GM23338 (cell line): Measurements from ENCODE around the gene BPIFB2. TPM values are rescaled to one million over a fixed set of nuclear protein-coding genes. Genes with fewer than 3 reads are reported as not detected.

Experiments used
- ATAC-seq: fragments of 200-7000 bp; cut with Tn5 transposase; 3 replicates; pipeline ENCODE4 v1.9.1; 2020
- DNase-seq: peaks from one replicate; pipeline ENCODE4 v3.0.0-alpha.2; 2015; ENCODE audit warnings: low spot score
- H2AFZ ChIP-seq: fragments of 200-600 bp; sonication (generic); 2 replicates; pipeline ENCODE4 v1.8.0; 2016; ENCODE audit warnings: antibody characterized with exemption, mild to moderate bottlenecking, moderate library complexity
- H3F3A ChIP-seq: fragments of 200-600 bp; sonication (generic); replicated peaks from 2 replicates; pipeline ENCODE4 v1.8.0; 2017; ENCODE audit warnings: antibody characterized with exemption, mixed run types, low read depth
- H3K27ac ChIP-seq: fragments of 200-600 bp; sonication (generic); 2 replicates; pipeline ENCODE4 v1.6.1; 2016; ENCODE audit warnings: low read depth
- H3K27me3 ChIP-seq: fragments of 200-600 bp; sonication (generic); 2 replicates; pipeline ENCODE4 v1.8.0; 2016; ENCODE audit warnings: mild to moderate bottlenecking, mixed run types, moderate library complexity; ENCODE audit not compliant: insufficient read depth
- H3K36me3 ChIP-seq: fragments of 200-600 bp; sonication (generic); 2 replicates; pipeline ENCODE4 v1.8.0; 2016; ENCODE audit warnings: mild to moderate bottlenecking; ENCODE audit not compliant: insufficient read depth
- H3K4me1 ChIP-seq: fragments of 200-600 bp; sonication (generic); 2 replicates; pipeline ENCODE4 v1.8.0; 2016; ENCODE audit warnings: mild to moderate bottlenecking, moderate library complexity; ENCODE audit not compliant: insufficient read depth
- H3K4me2 ChIP-seq: fragments of 200-600 bp; sonication (generic); 2 replicates; pipeline ENCODE4 v1.7.1; 2017; ENCODE audit warnings: mixed run types
- H3K4me3 ChIP-seq: fragments of 200-600 bp; sonication (generic); 2 replicates; pipeline ENCODE4 v1.6.1; 2016; ENCODE audit warnings: mixed run types
- H3K79me2 ChIP-seq: fragments of 200-600 bp; sonication (generic); replicated peaks from 2 replicates; pipeline ENCODE4 v1.8.0; 2017; ENCODE audit warnings: mild to moderate bottlenecking; ENCODE audit not compliant: insufficient read depth
- H3K9me2 ChIP-seq: fragments of 200-600 bp; sonication (generic); 2 replicates; pipeline ENCODE4 v1.8.0; 2017; ENCODE audit not compliant: insufficient read depth
- H4K20me1 ChIP-seq: fragments of 200-600 bp; sonication (generic); replicated peaks from 2 replicates; pipeline ENCODE4 v1.8.0; 2017; ENCODE audit warnings: mild to moderate bottlenecking; ENCODE audit not compliant: insufficient read depth
- H3K27ac Mint-ChIP-seq: 2 replicates; pipeline ENCODE4 v1.8.0; 2020; ENCODE audit warnings: inconsistent platforms, mild to moderate bottlenecking, moderate library complexity, mixed read lengths
- H3K27me3 Mint-ChIP-seq: 3 replicates; pipeline ENCODE4 v1.8.0; 2022; ENCODE audit warnings: low read depth, mild to moderate bottlenecking, moderate library complexity, mixed read lengths, inconsistent platforms; ENCODE audit not compliant: insufficient read depth, poor library complexity
- H3K36me3 Mint-ChIP-seq: 3 replicates; pipeline ENCODE4 v1.8.0; 2021; ENCODE audit warnings: low read depth, mild to moderate bottlenecking, inconsistent platforms, moderate library complexity, mixed read lengths
- H3K4me1 Mint-ChIP-seq: 3 replicates; pipeline ENCODE4 v1.8.0; 2020; ENCODE audit warnings: mild to moderate bottlenecking, inconsistent platforms, mixed read lengths
- H3K4me3 Mint-ChIP-seq: 3 replicates; pipeline ENCODE4 v1.8.0; 2021; ENCODE audit warnings: moderate library complexity, mild to moderate bottlenecking, inconsistent platforms, mixed read lengths
- H3K9me3 Mint-ChIP-seq: 3 replicates; pipeline ENCODE4 v1.8.0; 2020; ENCODE audit warnings: moderate library complexity, mild to moderate bottlenecking, inconsistent platforms, mixed read lengths
- CTCF ChIP-seq, 2 experiments: fragments of 200-600 bp in 1 of 2; sonication (generic) in 1 of 2; conservative IDR thresholded peaks; 2 replicates each; pipeline versions ENCODE4 v1.5.1 to v1.6.1; 2016 to 2017; ENCODE audit warnings: antibody characterized with exemption in 2 of 2, low read depth in 2 of 2, mild to moderate bottlenecking in 2 of 2, moderate library complexity in 1 of 2
- EZH2phosphoT487 ChIP-seq: fragments of 200-600 bp; sonication (generic); IDR thresholded peaks from one replicate; pipeline ENCODE4 v1.8.1; 2018; ENCODE audit warnings: antibody characterized with exemption; ENCODE audit not compliant: unreplicated experiment
- JUNB ChIP-seq: IDR thresholded peaks from one replicate; pipeline ENCODE4 v1.6.1; 2016; ENCODE audit warnings: antibody characterized with exemption; ENCODE audit not compliant: unreplicated experiment
- POLR2AphosphoS5 ChIP-seq: IDR thresholded peaks from 2 replicates; pipeline ENCODE4 v1.6.1; 2016; ENCODE audit warnings: antibody characterized with exemption, low read depth
- polyA plus RNA-seq: library from polyadenylated mRNA; unstranded; fragments of >200 nt; fragmentation: Nextera tagmentation; extraction: Ambion mirVana; gene quantifications from 2 replicates; pipeline ENCODE4 v1.2.1, GENCODE V29; 2016
- total RNA-seq: library from RNA; depleted of rRNA; stranded (reverse); fragments of >200 nt; shearing (Covaris generic); gene quantifications from 2 replicates; pipeline ENCODE4 v1.2.3, GENCODE V29; 2014

Gene BPIFB2
- total and polyA plus RNA-seq, 2 experiments from 2014 or later: not detected

GRCh38 chr20:33051333-33051732 is 43.8 kb downstream of the BPIFB2 start:
- no peaks in the 10 kb centered on the region for H3K27me3 ChIP-seq
- no peak overlapping the region for H3K27ac Mint-ChIP-seq
- no peaks in the 10 kb centered on the region for H3K4me1 ChIP-seq
- H3K4me2 ChIP-seq: no peak overlapping the region
- H3K4me3 ChIP-seq: no peak overlapping the region
- no peaks in the 10 kb centered on the region for H3K36me3 ChIP-seq
- TF ChIP-seq CTCF (conservative IDR thresholded peaks at IDR 0.05; ENCODE audit: low read depth in 2 of 2) (no peak), EZH2phosphoT487 (no peak), POLR2AphosphoS5 (no peak), JUNB (no peak)
- peaks cover 6% of the 10 kb centered on the region; the same call in 1 of the 3 replicates for H3K4me1 Mint-ChIP-seq
- no peaks in the 10 kb centered on the region for H3K9me2 ChIP-seq
- no peak overlapping the region for H3K4me3 Mint-ChIP-seq
- H4K20me1 ChIP-seq: no peaks in the 10 kb centered on the region
- no peak for ATAC-seq
- H3K9me3 Mint-ChIP-seq: peaks cover 12% of the 10 kb centered on the region
- no peak overlapping the region for H3K27ac ChIP-seq
- H3K36me3 Mint-ChIP-seq: no peaks in the 10 kb centered on the region; the same call in 2 of the 3 replicates
- H3K27me3 Mint-ChIP-seq: peaks cover 12% of the 10 kb centered on the region
- H3F3A ChIP-seq: no peaks in the 10 kb centered on the region
- no peaks in the 10 kb centered on the region for H3K79me2 ChIP-seq
- DNase-seq: no peak
- no peak overlapping the region for H2AFZ ChIP-seq

- no peaks in the 10 kb centered on the region for H3K36me3 Mint-ChIP-seq
- Histone ChIP-seq H2AFZ (peak within 1 kb of the TSS; percentile 85), H3K4me2 (0 out of 2 replicates have a peak within 1 kb of the TSS, but pooled peaks have one; percentile 32), H3K27ac (no peak within 1 kb of the TSS), H3K4me3 (no peak within 1 kb of the TSS), H4K20me1 (no peaks in the 10 kb centered on the region), H3F3A (no peaks in the 10 kb centered on the region), H3K9me2 (no peaks in the 10 kb centered on the region), H3K36me3 (no peaks in the 10 kb centered on the region), H3K79me2 (no peaks in the 10 kb centered on the region), H3K27me3 (no peaks in the 10 kb centered on the region), H3K4me1 (no peaks in the 10 kb centered on the region)
- no peak for TF ChIP-seq POLR2AphosphoS5
- no peak for TF ChIP-seq CTCF (conservative IDR thresholded peaks at IDR 0.05; ENCODE audit: low read depth in 2 of 2)
- no peak within 1 kb of the TSS for H3K4me3 Mint-ChIP-seq
- H3K4me1 Mint-ChIP-seq: peaks cover 6% of the 10 kb centered on the region; the same call in 1 of the 3 replicates
- no peaks in the 10 kb centered on the region for H3K9me3 Mint-ChIP-seq
- H3K27me3 Mint-ChIP-seq: peaks cover 12% of the 10 kb centered on the region
- H3K27ac Mint-ChIP-seq: no peak within 1 kb of the TSS
- peak; percentile 81 for ATAC-seq
- DNase-seq: peak; percentile 30
Observed at GRCh38 chr20:33053291-33054106, 46.0 kb downstream of the BPIFB2 start, which contains the start of gene BPIFB3. Gene BPIFB3 (plus strand): TSS chr20:33053903. CDS start chr20:33055436, 1,533 bp downstream.
